GM21447 (cell line): ENCODE data around the gene SLC51B.
"Not testable (repeated sequence)": the region's sequence is repeated elsewhere in the genome, so short reads cannot be mapped to it uniquely, and the experiment has no call there.

Experiments used
- ATAC-seq: cut with Tn5 transposase; IDR thresholded peaks from one replicate; pipeline ENCODE4 v1.9.1; 2021; ENCODE audit not compliant: unreplicated experiment

SLC51B gene

DNA sequence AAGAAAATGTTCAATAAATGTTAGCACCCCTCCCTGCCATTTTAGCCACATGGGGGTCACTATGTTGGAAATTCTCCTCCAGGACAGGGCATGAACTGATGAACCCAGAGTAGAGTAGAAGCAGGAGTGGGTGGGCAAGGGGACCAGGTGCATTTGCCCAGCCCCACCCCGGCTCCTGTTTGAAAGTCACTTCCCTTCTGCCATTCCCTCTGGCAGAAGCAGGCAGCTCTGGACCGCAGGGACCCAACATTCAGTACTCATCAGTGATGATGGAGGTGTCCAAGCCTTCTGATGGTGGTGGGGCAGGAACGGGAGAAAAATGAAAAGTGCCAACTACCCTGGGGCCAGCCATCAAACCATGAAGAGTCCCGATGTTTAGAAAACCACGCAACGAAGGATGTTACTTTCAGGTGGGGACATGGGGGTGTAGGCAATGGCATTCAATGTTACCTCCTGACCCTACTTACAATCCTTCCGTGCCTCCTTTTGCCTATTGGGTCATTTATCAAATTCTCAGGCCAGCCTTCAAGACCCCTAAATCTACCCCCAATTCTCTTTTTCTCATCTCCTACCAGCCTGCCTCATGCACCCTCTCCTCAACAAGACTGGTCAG is 52.6 kb downstream of the SLC51B start:
- ATAC-seq = no peak

- ATAC-seq = no peak
Observed at GRCh38 chr15:65099336-65099735, 54.1 kb downstream of the SLC51B start.

DNA sequence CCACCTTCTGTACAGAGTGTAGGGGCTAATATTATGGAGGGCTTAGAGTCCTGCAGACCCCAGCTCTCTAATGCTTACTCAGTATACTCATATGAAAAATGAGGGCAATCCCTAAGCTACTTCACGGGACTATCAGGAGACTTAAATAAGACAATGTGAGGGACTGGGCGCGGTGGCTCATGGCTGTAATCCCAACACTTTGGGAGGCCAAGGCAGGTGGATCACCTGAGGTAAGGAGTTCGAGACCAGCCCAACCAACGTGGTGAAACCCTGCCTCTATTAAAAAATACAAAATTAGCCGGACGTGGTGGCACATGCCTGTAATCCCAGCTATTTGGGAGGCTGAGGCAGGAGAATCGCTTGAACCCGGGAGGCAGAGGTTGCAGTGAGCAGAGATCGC is 54.6 kb downstream of the SLC51B start:
- not testable (repeated sequence) for ATAC-seq

GRCh38 chr15:65100442-65100841 is 55.3 kb downstream of the SLC51B start:
- no peak for ATAC-seq

DNA sequence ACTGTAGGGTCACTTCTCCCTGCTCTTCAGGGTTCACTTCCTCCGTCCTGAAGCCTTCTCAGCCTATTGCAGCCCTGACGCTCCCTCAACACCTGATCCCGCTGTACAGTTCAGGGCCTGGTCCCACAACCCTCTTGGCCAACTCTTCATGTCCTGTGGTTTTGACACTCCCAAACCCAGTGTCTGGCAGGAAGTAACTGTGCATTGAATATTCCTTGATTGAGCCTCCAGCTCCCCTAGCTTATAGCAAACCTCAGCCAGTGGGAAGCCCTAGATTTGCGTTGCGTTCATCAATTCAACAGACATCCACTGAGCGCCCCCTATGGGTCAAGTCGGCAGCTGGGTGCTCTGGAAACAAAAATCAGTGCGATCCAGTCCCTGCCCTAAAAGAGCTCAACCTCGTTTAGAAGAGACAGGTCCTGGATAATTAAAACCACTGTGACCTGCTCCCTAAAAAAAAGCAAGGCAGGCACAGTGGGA is 56.3 kb downstream of the SLC51B start:
- ATAC-seq = no peak

- ATAC-seq = no peak
Observed at GRCh38 chr15:65101891-65102708, 56.9 kb downstream of the SLC51B start.

DNA sequence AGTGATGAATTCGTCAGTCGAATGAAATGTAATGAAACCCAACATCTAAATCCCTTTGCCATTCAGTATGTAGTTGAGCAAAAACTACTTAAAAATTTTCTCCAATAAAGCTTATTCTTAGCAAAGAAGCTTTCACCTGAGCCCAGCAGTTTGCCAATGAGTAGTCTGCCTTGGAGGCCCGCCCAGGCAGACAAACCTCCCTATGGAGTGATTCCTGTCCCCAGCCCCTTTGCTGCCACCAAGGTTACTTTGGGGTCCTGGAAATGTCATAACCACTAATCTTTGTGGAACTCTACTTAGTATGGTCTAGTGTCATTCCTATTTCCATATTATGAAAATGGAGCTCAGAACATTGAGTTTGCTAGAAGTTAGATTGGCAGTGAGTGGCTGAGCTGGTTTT is 57.7 kb downstream of the SLC51B start:
- no peak for ATAC-seq
